Measurements from ENCODE around the gene ANKS1A.

The ANKS1A gene

GRCh38 chr6:34909320-34909883 lies 20.3 kb downstream of the ANKS1A start:
- no peak for DNase-seq (ENCODE audit: extremely low read depth, low read depth)
- TF ChIP-seq CTCF (IDR thresholded peaks at IDR 0.05; ENCODE audit: low read depth, low read length): no peak

DNA sequence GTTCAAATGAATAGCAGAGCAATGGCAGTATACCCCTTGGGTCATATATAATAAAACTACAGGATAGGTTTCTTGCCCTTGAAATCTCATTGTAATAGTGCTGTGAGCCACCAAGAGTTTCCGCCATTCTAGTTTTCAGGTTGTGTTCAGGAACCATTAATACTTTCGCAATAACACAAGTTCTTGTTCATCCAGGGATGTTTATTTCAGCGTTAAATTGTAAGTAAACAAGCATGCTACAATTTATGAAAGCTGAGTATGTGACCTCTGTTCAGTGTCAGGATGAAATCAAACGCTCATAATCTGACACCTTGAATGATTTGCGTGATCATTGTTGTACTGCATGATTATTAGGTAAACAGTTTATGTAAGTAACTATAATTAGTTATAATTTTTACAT lies 22.8 kb downstream of the ANKS1A start:
- DNase-seq (ENCODE audit: extremely low read depth, low read depth): no peak
- TF ChIP-seq CTCF (IDR thresholded peaks at IDR 0.05; ENCODE audit: low read depth, low read length): no peak

- no peak for DNase-seq (ENCODE audit: extremely low read depth, low read depth)
- TF ChIP-seq CTCF (IDR thresholded peaks at IDR 0.05; ENCODE audit: low read depth, low read length): no peak
Observed at GRCh38 chr6:34912715-34913464, 23.8 kb downstream of the ANKS1A start.

- DNase-seq (ENCODE audit: extremely low read depth, low read depth): no peak
- no peak for TF ChIP-seq CTCF (IDR thresholded peaks at IDR 0.05; ENCODE audit: low read depth, low read length)
Observed at GRCh38 chr6:34914358-34914757, 25.3 kb downstream of the ANKS1A start.

- TF ChIP-seq CTCF (IDR thresholded peaks at IDR 0.05; ENCODE audit: low read depth, low read length): no peak
- DNase-seq (ENCODE audit: extremely low read depth, low read depth): no peak
Observed at GRCh38 chr6:34916348-34916967, 27.4 kb downstream of the ANKS1A start.

GRCh38 chr6:34917626-34918285 lies 28.7 kb downstream of the ANKS1A start:
- TF ChIP-seq CTCF (IDR thresholded peaks at IDR 0.05; ENCODE audit: low read depth, low read length): no peak
- DNase-seq (ENCODE audit: extremely low read depth, low read depth): no peak

DNA sequence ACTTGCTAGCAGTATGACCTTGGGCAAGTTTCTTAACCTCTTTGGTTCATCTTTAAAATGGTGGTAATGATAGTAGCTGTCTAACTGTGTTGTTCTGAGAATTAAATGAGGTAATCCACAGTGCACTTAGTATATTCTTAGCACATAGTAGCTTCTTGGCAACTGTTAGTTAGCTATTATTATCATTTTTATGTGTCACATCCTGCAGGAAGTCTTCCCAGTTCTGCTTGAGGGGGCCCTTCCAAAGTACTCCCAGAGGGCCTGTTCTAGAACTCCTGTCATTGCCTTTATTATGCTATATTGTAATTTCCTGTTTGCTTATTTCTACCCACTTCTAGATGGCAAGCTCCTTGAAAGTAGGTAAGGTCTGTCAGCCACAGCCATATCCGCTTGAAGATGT lies 30.6 kb downstream of the ANKS1A start:
- no peak for TF ChIP-seq CTCF (IDR thresholded peaks at IDR 0.05; ENCODE audit: low read depth, low read length)
- DNase-seq (ENCODE audit: extremely low read depth, low read depth): no peak

All from AG09319 (cell line).